HepG2 (cell line): ENCODE results near the gene HOXA10. TPM values are rescaled to one million over a fixed set of nuclear protein-coding genes. Genes with fewer than 3 reads are reported as not detected.

Experiments
- ARID5B ChIP-seq: IDR thresholded peaks from 2 replicates; pipeline ENCODE4 v1.4.0; 2020; ENCODE audit warnings: mild to moderate bottlenecking, missing genetic modification reagents
- ATRX ChIP-seq: sonication (generic); formaldehyde crosslinking; IDR thresholded peaks from 2 replicates; pipeline ENCODE4 v1.4.0; 2020; ENCODE audit warnings: missing genetic modification reagents, borderline replicate concordance
- DR1 ChIP-seq: sonication (generic); formaldehyde crosslinking; IDR thresholded peaks from 2 replicates; pipeline ENCODE4 v1.8.0; 2021; ENCODE audit warnings: mild to moderate bottlenecking, missing genetic modification reagents, inconsistent platforms
- ERF ChIP-seq: IDR thresholded peaks from 2 replicates; pipeline ENCODE4 v1.6.1; 2018; ENCODE audit warnings: missing biosample characterization, missing genetic modification reagents
- GABPB1 ChIP-seq: IDR thresholded peaks from 2 replicates; pipeline ENCODE4 v1.6.1; 2016; ENCODE audit warnings: mild to moderate bottlenecking, missing genetic modification reagents, moderate library complexity, missing compliant biosample characterization
- KAT8 ChIP-seq: IDR thresholded peaks from 2 replicates; pipeline ENCODE4 v1.6.1; 2016; ENCODE audit warnings: missing genetic modification reagents, missing compliant biosample characterization
- KDM5A ChIP-seq: fragments of 200-600 bp; sonication (generic); IDR thresholded peaks from 2 replicates; pipeline ENCODE4 v1.7.0; 2018; ENCODE audit warnings: antibody characterized with exemption, mild to moderate bottlenecking, low read length, borderline replicate concordance
- MIXL1 ChIP-seq: IDR thresholded peaks from 2 replicates; pipeline ENCODE4 v1.6.1; 2016
- MTA3 ChIP-seq: sonication (generic); formaldehyde crosslinking; IDR thresholded peaks from 2 replicates; pipeline ENCODE4 v1.4.0; 2020; ENCODE audit warnings: missing genetic modification reagents
- NR2F6 ChIP-seq, 2 experiments: IDR thresholded peaks; 2 replicates each; pipeline ENCODE4 v1.6.1; 2016; ENCODE audit warnings: antibody characterized with exemption in 1 of 2, mild to moderate bottlenecking in 1 of 2
- PHB2 ChIP-seq: fragments of 450-650 bp; IDR thresholded peaks from 2 replicates; pipeline ENCODE4 v1.6.1; 2018; ENCODE audit not compliant: partially characterized antibody
- PITX1 ChIP-seq: sonication (generic); formaldehyde crosslinking; IDR thresholded peaks from 2 replicates; pipeline ENCODE4 v1.5.1; 2020; ENCODE audit warnings: mild to moderate bottlenecking, missing genetic modification reagents
- RARA ChIP-seq: IDR thresholded peaks from 2 replicates; pipeline ENCODE4 v1.6.1; 2016; ENCODE audit warnings: missing genetic modification reagents, missing compliant biosample characterization
- RCOR2 ChIP-seq: IDR thresholded peaks from 2 replicates; pipeline ENCODE4 v1.6.1; 2016; ENCODE audit warnings: missing biosample characterization, missing genetic modification reagents
- SKI ChIP-seq: fragments of 450-650 bp; IDR thresholded peaks from one replicate; pipeline ENCODE4 v1.6.1; 2018; ENCODE audit warnings: mild to moderate bottlenecking; ENCODE audit not compliant: partially characterized antibody
- SOX6 ChIP-seq, 2 experiments: fragments of 450-650 bp in 1 of 2; sonication (generic) in 1 of 2; formaldehyde crosslinking in 1 of 2; IDR thresholded peaks; 2 replicates each; pipeline versions ENCODE4 v1.4.0 to v1.6.1; 2017 to 2020; ENCODE audit warnings: antibody characterized with exemption in 1 of 2, mild to moderate bottlenecking in 1 of 2, missing genetic modification reagents in 1 of 2
- TCF7 ChIP-seq: sonication (generic); IDR thresholded peaks from 2 replicates; pipeline ENCODE4 v1.6.1; 2016; ENCODE audit warnings: antibody characterized with exemption, low read depth
- TEAD3 ChIP-seq: optimal IDR thresholded peaks from 2 replicates; pipeline ENCODE3; 2016; ENCODE audit warnings: borderline replicate concordance
- ZBTB20 ChIP-seq: sonication (generic); formaldehyde crosslinking; IDR thresholded peaks from 2 replicates; pipeline ENCODE4 v1.8.1; 2023; ENCODE audit warnings: missing genetic modification reagents, low read depth, mild to moderate bottlenecking, borderline replicate concordance
- ZFX ChIP-seq: sonication (generic); formaldehyde crosslinking; IDR thresholded peaks from 2 replicates; pipeline ENCODE4 v1.4.0; 2020; ENCODE audit warnings: mild to moderate bottlenecking, low read depth, missing genetic modification reagents, moderate library complexity
- ZFY ChIP-seq: sonication (generic); formaldehyde crosslinking; IDR thresholded peaks from 2 replicates; pipeline ENCODE4 v1.4.0; 2020; ENCODE audit warnings: missing genetic modification reagents
- ZIK1 ChIP-seq: sonication (generic); formaldehyde crosslinking; IDR thresholded peaks from 2 replicates; pipeline ENCODE4 v1.5.0; 2020; ENCODE audit warnings: mild to moderate bottlenecking, low read depth, missing genetic modification reagents, borderline replicate concordance
- ZKSCAN5 ChIP-seq: sonication (generic); formaldehyde crosslinking; IDR thresholded peaks from 2 replicates; pipeline ENCODE4 v1.5.1; 2020; ENCODE audit warnings: mild to moderate bottlenecking, missing genetic modification reagents
- ZNF136 ChIP-seq: sonication (generic); formaldehyde crosslinking; IDR thresholded peaks from 2 replicates; pipeline ENCODE4 v1.8.1; 2022; ENCODE audit warnings: low read depth, mild to moderate bottlenecking, moderate library complexity, missing genetic modification reagents
- ZNF34 ChIP-seq: sonication (generic); formaldehyde crosslinking; IDR thresholded peaks from 2 replicates; pipeline ENCODE4 v1.4.0; 2020; ENCODE audit warnings: mild to moderate bottlenecking, missing genetic modification reagents, borderline replicate concordance
- ZNF354B ChIP-seq: sonication (generic); formaldehyde crosslinking; IDR thresholded peaks from 2 replicates; pipeline ENCODE4 v1.8.0; 2022; ENCODE audit warnings: mild to moderate bottlenecking, missing genetic modification reagents
- ZNF569 ChIP-seq: sonication (generic); formaldehyde crosslinking; IDR thresholded peaks from 2 replicates; pipeline ENCODE4 v1.5.0; 2020; ENCODE audit warnings: mild to moderate bottlenecking, missing genetic modification reagents, moderate library complexity, borderline replicate concordance
- polyA plus RNA-seq, 8 experiments: library from polyadenylated mRNA; depleted of rRNA in 3 of 8; stranded (reverse) in 7 of 8; unstranded in 1 of 8; fragments of >200 nt; fragmentation: Illumina TruSeq in 4 of 8; extraction: Trizol in 4 of 8; gene quantifications; 2 replicates each; pipeline versions ENCODE4 v1.2.1 to v1.2.3, GENCODE V29; 2011 to 2016; ENCODE audit warnings: low read depth in 4 of 8, missing spikeins in 1 of 8, mixed read lengths in 1 of 8; ENCODE audit not compliant: insufficient read depth in 1 of 8
- total RNA-seq, 5 experiments: library from RNA; depleted of rRNA; stranded (reverse); fragments of >200 nt; fragmentation: Illumina TruSeq; extraction: Trizol; gene quantifications; 2 replicates each; pipeline ENCODE4 v1.2.3, GENCODE V29; 2016; ENCODE audit warnings: low read depth in 1 of 5
- TF ChIP-seq, protein P1 (sequence below): sonication (generic); formaldehyde crosslinking; IDR thresholded peaks from 2 replicates; pipeline ENCODE4 v1.5.0; 2020; ENCODE audit warnings: mild to moderate bottlenecking, missing genetic modification reagents

The HOXA10 gene
- total and polyA plus RNA-seq, 2 of the 13 experiments (the other 11 are each of a cell fraction or from before 2014, with no cell fraction given), result not detected

- TF ChIP-seq PHB2, result no peak
- 0 out of 2 replicates have a peak, but pooled peaks have one; percentile 25 for TF ChIP-seq ZFX (CRISPR knock-in tag)
- TF ChIP-seq SKI, result peak; percentile 16
- TF ChIP-seq PITX1 (CRISPR knock-in tag), result no peak
- TF ChIP-seq ERF (CRISPR knock-in tag), result no peak
- TF ChIP-seq ZNF136 (CRISPR knock-in tag), result no peak
- no peak for TF ChIP-seq MIXL1 (CRISPR knock-in tag)
- TF ChIP-seq ARID5B, result no peak
- no peak for TF ChIP-seq ZNF569 (CRISPR knock-in tag)
- no peak for TF ChIP-seq DR1 (CRISPR knock-in tag)
- TF ChIP-seq ZNF34 (CRISPR knock-in tag), result no peak
- TF ChIP-seq MTA3 (CRISPR knock-in tag), result no peak
- TF ChIP-seq ZIK1, result no peak
- TF ChIP-seq RCOR2 (CRISPR knock-in tag), result no peak
- TF ChIP-seq ATRX (CRISPR knock-in tag), result no peak
- TF ChIP-seq ZKSCAN5 (CRISPR knock-in tag), result no peak
- TF ChIP-seq NR2F6 (IDR thresholded peaks at IDR 0.05), result 0 out of 2 replicates have a peak, but pooled peaks have one; percentile 9
- TF ChIP-seq NR2F6 (CRISPR knock-in tag; IDR thresholded peaks at IDR 0.05), result 0 out of 2 replicates have a peak, but pooled peaks have one; percentile 8
- no peak for TF ChIP-seq KAT8 (CRISPR knock-in tag)
- TF ChIP-seq TCF7, result peak; percentile 42; the same call in 1 of the 2 replicates
- peak; percentile 33; the same call in 1 of the 2 replicates for TF ChIP-seq ZFY (CRISPR knock-in tag)
- peak; percentile 31; the same call in 1 of the 2 replicates for TF ChIP-seq RARA (CRISPR knock-in tag)
- TF ChIP-seq GABPB1 (CRISPR knock-in tag), result peak; percentile 36; the same call in 1 of the 2 replicates
- TF ChIP-seq SOX6 (IDR thresholded peaks at IDR 0.05), result no peak
- peak; percentile 28; the same call in 1 of the 2 replicates for TF ChIP-seq SOX6 (CRISPR knock-in tag; IDR thresholded peaks at IDR 0.05)
- TF ChIP-seq, protein P1, sequence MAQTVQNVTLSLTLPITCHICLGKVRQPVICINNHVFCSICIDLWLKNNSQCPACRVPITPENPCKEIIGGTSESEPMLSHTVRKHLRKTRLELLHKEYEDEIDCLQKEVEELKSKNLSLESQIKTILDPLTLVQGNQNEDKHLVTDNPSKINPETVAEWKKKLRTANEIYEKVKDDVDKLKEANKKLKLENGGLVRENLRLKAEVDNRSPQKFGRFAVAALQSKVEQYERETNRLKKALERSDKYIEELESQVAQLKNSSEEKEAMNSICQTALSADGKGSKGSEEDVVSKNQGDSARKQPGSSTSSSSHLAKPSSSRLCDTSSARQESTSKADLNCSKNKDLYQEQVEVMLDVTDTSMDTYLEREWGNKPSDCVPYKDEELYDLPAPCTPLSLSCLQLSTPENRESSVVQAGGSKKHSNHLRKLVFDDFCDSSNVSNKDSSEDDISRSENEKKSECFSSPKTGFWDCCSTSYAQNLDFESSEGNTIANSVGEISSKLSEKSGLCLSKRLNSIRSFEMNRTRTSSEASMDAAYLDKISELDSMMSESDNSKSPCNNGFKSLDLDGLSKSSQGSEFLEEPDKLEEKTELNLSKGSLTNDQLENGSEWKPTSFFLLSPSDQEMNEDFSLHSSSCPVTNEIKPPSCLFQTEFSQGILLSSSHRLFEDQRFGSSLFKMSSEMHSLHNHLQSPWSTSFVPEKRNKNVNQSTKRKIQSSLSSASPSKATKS (CRISPR knock-in tag), result no peak
- no peak for TF ChIP-seq ZNF354B (CRISPR knock-in tag)
- no peak for TF ChIP-seq ZBTB20
- no peak for TF ChIP-seq KDM5A
- no peak for TF ChIP-seq TEAD3 (CRISPR knock-in tag)
Observed at GRCh38 chr7:27171325-27171636, 2.8 kb downstream of the HOXA10 start (continued).
